ENCODE results near the gene TM9SF4.
"Not testable (repeated sequence)": the region's sequence is repeated elsewhere in the genome, so short reads cannot be mapped to it uniquely, and the experiment has no call there.

Gene TM9SF4

DNA sequence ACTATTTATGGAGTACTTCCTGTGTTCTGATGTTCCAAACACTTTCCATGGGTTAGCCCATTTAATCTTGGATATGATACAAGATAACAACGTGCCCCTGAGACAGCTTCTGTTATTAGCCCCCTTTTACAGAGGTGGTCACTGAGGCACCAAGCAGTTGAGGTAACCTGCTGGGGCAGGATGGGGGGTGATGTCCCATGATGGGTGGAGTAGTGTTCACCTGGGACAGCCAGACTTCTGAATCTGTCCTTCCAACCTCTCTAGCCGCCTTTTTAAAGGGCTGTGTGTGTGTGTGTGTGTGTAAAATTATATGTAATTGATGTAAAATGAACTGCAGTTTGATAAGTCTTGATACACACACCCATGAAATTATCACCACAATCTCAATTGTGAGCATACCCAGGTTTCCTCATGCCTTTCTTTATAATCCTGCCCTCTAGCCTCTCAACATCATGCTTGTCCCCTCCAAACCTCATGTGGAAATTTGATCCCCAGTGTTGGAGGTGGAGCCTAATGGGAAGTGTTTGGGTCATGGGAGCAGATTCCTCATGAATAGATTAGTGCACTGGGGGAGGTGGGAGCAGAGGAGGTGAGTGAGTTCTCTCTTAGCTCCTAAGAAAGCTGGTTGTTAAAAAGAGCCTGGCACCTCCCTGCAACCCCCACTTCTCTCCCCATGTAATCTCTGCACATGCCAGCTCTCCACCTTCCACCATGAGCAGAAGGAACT, 58.8 kb downstream of the TM9SF4 start:
- Histone ChIP-seq H3K9me3 (ENCODE audit: control insufficient read depth, insufficient read depth, low read depth, low read length) (no peaks in the 10 kb centered on the region), H3K4me3 (ENCODE audit: low read depth, low read length) (no peak overlapping the region), H3K36me3 (ENCODE audit: control insufficient read depth in 2 of 2, insufficient read depth in 1 of 2, low read length in 2 of 2) (peaks cover 5 to 34% of the 10 kb centered on the region in 2 experiments; a peak in 2 of 3 replicates), H3K4me1 (ENCODE audit: control insufficient read depth, insufficient read depth, low read length) (peaks cover 6% of the 10 kb centered on the region), H3K27ac (ENCODE audit: extremely low read depth, low read depth, low read length) (no peak overlapping the region)
- POLR2A ChIA-PET, result no interaction called here
- TF ChIP-seq, protein P1, sequence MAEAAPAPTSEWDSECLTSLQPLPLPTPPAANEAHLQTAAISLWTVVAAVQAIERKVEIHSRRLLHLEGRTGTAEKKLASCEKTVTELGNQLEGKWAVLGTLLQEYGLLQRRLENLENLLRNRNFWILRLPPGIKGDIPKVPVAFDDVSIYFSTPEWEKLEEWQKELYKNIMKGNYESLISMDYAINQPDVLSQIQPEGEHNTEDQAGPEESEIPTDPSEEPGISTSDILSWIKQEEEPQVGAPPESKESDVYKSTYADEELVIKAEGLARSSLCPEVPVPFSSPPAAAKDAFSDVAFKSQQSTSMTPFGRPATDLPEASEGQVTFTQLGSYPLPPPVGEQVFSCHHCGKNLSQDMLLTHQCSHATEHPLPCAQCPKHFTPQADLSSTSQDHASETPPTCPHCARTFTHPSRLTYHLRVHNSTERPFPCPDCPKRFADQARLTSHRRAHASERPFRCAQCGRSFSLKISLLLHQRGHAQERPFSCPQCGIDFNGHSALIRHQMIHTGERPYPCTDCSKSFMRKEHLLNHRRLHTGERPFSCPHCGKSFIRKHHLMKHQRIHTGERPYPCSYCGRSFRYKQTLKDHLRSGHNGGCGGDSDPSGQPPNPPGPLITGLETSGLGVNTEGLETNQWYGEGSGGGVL (tag by site-specific recombination; IDR thresholded peaks at IDR 0.05), result peak; percentile 33; the same call in 1 of the 2 replicates
- TF ChIP-seq ZBTB20 (tag by site-specific recombination; IDR thresholded peaks at IDR 0.05) (peak; percentile 45; the same call in 1 of the 2 replicates), GLIS1 (tag by site-specific recombination; IDR thresholded peaks at IDR 0.05) (peak; percentile 43; the same call in 1 of the 2 replicates), ZNF629 (tag by site-specific recombination; IDR thresholded peaks at IDR 0.05) (peak; percentile 20; the same call in 1 of the 2 replicates)
- TF ChIP-seq, protein P2, sequence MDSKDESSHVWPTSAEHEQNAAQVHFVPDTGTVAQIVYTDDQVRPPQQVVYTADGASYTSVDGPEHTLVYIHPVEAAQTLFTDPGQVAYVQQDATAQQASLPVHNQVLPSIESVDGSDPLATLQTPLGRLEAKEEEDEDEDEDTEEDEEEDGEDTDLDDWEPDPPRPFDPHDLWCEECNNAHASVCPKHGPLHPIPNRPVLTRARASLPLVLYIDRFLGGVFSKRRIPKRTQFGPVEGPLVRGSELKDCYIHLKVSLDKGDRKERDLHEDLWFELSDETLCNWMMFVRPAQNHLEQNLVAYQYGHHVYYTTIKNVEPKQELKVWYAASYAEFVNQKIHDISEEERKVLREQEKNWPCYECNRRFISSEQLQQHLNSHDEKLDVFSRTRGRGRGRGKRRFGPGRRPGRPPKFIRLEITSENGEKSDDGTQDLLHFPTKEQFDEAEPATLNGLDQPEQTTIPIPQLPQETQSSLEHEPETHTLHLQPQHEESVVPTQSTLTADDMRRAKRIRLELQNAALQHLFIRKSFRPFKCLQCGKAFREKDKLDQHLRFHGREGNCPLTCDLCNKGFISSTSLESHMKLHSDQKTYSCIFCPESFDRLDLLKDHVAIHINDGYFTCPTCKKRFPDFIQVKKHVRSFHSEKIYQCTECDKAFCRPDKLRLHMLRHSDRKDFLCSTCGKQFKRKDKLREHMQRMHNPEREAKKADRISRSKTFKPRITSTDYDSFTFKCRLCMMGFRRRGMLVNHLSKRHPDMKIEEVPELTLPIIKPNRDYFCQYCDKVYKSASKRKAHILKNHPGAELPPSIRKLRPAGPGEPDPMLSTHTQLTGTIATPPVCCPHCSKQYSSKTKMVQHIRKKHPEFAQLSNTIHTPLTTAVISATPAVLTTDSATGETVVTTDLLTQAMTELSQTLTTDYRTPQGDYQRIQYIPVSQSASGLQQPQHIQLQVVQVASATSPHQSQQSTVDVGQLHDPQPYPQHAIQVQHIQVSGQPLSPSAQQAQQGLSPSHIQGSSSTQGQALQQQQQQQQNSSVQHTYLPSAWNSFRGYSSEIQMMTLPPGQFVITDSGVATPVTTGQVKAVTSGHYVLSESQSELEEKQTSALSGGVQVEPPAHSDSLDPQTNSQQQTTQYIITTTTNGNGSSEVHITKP (tag by site-specific recombination; IDR thresholded peaks at IDR 0.05), result peak; percentile 71
- TF ChIP-seq, protein P3, sequence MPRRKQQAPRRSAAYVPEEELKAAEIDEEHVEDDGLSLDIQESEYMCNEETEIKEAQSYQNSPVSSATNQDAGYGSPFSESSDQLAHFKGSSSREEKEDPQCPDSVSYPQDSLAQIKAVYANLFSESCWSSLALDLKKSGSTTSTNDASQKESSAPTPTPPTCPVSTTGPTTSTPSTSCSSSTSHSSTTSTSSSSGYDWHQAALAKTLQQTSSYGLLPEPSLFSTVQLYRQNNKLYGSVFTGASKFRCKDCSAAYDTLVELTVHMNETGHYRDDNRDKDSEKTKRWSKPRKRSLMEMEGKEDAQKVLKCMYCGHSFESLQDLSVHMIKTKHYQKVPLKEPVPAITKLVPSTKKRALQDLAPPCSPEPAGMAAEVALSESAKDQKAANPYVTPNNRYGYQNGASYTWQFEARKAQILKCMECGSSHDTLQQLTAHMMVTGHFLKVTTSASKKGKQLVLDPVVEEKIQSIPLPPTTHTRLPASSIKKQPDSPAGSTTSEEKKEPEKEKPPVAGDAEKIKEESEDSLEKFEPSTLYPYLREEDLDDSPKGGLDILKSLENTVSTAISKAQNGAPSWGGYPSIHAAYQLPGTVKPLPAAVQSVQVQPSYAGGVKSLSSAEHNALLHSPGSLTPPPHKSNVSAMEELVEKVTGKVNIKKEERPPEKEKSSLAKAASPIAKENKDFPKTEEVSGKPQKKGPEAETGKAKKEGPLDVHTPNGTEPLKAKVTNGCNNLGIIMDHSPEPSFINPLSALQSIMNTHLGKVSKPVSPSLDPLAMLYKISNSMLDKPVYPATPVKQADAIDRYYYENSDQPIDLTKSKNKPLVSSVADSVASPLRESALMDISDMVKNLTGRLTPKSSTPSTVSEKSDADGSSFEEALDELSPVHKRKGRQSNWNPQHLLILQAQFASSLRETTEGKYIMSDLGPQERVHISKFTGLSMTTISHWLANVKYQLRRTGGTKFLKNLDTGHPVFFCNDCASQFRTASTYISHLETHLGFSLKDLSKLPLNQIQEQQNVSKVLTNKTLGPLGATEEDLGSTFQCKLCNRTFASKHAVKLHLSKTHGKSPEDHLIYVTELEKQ (tag by site-specific recombination; IDR thresholded peaks at IDR 0.05; ENCODE audit: borderline replicate concordance), result no peak
- TF ChIP-seq, protein P4, sequence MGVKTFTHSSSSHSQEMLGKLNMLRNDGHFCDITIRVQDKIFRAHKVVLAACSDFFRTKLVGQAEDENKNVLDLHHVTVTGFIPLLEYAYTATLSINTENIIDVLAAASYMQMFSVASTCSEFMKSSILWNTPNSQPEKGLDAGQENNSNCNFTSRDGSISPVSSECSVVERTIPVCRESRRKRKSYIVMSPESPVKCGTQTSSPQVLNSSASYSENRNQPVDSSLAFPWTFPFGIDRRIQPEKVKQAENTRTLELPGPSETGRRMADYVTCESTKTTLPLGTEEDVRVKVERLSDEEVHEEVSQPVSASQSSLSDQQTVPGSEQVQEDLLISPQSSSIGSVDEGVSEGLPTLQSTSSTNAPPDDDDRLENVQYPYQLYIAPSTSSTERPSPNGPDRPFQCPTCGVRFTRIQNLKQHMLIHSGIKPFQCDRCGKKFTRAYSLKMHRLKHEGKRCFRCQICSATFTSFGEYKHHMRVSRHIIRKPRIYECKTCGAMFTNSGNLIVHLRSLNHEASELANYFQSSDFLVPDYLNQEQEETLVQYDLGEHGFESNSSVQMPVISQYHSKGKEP (tag by site-specific recombination; IDR thresholded peaks at IDR 0.05), result no peak
- CTCF ChIA-PET, result no interaction called here

DNA sequence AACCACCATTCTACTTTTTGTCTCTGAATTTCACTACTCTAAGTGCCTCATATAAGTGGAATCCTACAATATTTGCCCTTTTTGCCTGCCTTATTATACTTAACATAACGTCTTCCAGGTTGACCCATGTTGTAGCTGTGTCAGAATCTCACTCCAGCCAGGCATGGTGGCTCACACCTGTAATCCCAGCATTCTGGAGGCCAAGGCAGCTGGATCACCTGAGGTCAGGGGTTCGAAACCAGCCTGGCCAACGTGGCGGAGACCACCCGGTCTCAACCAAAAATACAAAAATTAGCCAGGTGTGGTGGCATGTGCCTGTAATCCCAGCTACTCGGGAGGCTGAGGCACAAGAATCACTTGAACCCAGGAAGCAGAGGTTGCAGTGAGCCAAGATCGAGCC, 68.2 kb downstream of the TM9SF4 start:
- H3K27ac ChIP-seq (ENCODE audit: extremely low read depth, low read depth, low read length); H3K9me3 ChIP-seq (ENCODE audit: control insufficient read depth, insufficient read depth, low read depth, low read length); CTCF ChIA-PET; H3K4me1 ChIP-seq (ENCODE audit: control insufficient read depth, insufficient read depth, low read length); H3K4me3 ChIP-seq (ENCODE audit: low read depth, low read length); H3K36me3 ChIP-seq (ENCODE audit: control insufficient read depth in 2 of 2, insufficient read depth in 1 of 2, low read length in 2 of 2); POLR2A ChIA-PET: not testable (repeated sequence)

DNA sequence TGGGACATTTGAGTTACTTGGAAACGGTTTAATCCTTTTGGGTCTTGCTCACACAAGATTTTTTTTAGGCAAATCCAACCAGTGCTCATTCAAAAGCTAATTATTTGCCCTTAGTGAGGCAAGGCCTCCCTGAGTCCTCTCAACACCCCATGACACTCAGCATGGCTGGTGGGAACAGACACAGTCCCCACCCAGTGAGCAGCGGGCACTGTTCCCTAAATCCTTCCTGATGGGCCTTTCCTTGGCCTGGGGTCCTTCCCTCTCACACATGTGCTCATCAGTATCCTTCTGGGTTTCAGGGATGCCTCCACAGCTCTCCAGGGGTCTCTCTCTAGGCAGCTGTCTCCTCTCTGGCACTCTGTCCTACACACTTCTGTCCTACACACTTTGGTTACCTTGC, 70.0 kb downstream of the TM9SF4 start:
- Histone ChIP-seq H3K36me3 (ENCODE audit: control insufficient read depth in 2 of 2, insufficient read depth in 1 of 2, low read length in 2 of 2) (no peaks in the 10 kb centered on the region), H3K4me3 (ENCODE audit: low read depth, low read length) (no peak overlapping the region), H3K27ac (ENCODE audit: extremely low read depth, low read depth, low read length) (no peak overlapping the region), H3K4me1 (ENCODE audit: control insufficient read depth, insufficient read depth, low read length) (no peaks in the 10 kb centered on the region), H3K9me3 (ENCODE audit: control insufficient read depth, insufficient read depth, low read depth, low read length) (no peaks in the 10 kb centered on the region)
- ChIA-PET POLR2A (no interaction called here), CTCF (no interaction called here)
- TF ChIP-seq, protein P5, sequence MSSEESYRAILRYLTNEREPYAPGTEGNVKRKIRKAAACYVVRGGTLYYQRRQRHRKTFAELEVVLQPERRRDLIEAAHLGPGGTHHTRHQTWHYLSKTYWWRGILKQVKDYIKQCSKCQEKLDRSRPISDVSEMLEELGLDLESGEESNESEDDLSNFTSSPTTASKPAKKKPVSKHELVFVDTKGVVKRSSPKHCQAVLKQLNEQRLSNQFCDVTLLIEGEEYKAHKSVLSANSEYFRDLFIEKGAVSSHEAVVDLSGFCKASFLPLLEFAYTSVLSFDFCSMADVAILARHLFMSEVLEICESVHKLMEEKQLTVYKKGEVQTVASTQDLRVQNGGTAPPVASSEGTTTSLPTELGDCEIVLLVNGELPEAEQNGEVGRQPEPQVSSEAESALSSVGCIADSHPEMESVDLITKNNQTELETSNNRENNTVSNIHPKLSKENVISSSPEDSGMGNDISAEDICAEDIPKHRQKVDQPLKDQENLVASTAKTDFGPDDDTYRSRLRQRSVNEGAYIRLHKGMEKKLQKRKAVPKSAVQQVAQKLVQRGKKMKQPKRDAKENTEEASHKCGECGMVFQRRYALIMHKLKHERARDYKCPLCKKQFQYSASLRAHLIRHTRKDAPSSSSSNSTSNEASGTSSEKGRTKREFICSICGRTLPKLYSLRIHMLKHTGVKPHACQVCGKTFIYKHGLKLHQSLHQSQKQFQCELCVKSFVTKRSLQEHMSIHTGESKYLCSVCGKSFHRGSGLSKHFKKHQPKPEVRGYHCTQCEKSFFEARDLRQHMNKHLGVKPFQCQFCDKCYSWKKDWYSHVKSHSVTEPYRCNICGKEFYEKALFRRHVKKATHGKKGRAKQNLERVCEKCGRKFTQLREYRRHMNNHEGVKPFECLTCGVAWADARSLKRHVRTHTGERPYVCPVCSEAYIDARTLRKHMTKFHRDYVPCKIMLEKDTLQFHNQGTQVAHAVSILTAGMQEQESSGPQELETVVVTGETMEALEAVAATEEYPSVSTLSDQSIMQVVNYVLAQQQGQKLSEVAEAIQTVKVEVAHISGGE (tag by site-specific recombination; conservative IDR thresholded peaks at IDR 0.05; ENCODE audit: low read depth), result no peak
- TF ChIP-seq, protein P6, sequence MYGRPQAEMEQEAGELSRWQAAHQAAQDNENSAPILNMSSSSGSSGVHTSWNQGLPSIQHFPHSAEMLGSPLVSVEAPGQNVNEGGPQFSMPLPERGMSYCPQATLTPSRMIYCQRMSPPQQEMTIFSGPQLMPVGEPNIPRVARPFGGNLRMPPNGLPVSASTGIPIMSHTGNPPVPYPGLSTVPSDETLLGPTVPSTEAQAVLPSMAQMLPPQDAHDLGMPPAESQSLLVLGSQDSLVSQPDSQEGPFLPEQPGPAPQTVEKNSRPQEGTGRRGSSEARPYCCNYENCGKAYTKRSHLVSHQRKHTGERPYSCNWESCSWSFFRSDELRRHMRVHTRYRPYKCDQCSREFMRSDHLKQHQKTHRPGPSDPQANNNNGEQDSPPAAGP (tag by site-specific recombination; IDR thresholded peaks at IDR 0.05), result no peak
- TF ChIP-seq, protein P7, sequence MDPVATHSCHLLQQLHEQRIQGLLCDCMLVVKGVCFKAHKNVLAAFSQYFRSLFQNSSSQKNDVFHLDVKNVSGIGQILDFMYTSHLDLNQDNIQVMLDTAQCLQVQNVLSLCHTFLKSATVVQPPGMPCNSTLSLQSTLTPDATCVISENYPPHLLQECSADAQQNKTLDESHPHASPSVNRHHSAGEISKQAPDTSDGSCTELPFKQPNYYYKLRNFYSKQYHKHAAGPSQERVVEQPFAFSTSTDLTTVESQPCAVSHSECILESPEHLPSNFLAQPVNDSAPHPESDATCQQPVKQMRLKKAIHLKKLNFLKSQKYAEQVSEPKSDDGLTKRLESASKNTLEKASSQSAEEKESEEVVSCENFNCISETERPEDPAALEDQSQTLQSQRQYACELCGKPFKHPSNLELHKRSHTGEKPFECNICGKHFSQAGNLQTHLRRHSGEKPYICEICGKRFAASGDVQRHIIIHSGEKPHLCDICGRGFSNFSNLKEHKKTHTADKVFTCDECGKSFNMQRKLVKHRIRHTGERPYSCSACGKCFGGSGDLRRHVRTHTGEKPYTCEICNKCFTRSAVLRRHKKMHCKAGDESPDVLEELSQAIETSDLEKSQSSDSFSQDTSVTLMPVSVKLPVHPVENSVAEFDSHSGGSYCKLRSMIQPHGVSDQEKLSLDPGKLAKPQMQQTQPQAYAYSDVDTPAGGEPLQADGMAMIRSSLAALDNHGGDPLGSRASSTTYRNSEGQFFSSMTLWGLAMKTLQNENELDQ (tag by site-specific recombination; IDR thresholded peaks at IDR 0.05; ENCODE audit: low read depth), result no peak
